Activated gamma-delta T cell (primary cell): ENCODE data around the gene EVL.

Experiments
- DNase-seq: peaks from one replicate; lab custom pipeline; 2025; lab: John Stamatoyannopoulos, UW

EVL gene

GRCh38 chr14:100128688-100129087 lies 63.5 kb downstream of the EVL start:
- no peak for DNase-seq

DNA sequence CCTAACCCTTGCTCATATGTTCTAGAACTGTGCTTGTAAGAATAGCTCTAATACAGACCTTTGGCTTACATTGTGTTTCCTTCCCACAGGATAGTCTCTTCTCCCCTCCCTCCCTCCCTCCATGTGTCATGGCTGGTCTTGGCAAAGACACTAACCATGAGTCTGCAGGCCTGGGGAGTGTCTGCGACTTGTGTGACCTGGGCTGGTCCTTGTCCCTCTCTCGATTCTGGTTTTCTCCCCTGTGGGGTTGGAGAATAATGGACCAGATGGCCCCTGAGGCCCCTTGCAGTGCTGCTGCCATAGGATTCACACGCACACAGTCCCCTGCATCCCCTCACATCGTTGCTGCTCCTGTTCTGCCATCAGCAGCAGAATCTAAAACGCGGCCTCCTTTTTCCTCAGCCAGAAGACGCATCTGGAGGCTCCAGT lies 64.0 kb downstream of the EVL start:
- no peak for DNase-seq

GRCh38 chr14:100130521-100130920 lies 65.3 kb downstream of the EVL start:
- DNase-seq, result no peak

DNA sequence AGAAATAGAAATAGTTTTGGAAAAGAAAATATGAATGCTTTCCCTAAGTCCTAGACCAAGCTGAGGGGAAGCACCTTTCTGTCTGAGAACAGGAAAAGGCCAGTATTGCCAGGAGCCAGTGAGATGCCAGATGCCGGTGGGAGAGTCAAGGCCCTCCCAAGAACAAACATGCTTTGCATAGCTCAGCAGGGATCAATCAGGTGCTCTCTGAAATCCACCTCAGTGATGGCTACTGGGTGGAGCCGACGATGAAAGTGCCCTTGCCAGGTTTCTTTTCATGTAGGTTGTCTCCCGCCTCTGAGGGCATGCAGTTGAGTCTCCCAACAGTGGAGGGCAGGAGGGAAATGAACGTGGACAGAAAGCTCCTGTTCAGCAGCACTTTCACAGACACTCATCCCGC lies 66.0 kb downstream of the EVL start:
- DNase-seq, result no peak

DNA sequence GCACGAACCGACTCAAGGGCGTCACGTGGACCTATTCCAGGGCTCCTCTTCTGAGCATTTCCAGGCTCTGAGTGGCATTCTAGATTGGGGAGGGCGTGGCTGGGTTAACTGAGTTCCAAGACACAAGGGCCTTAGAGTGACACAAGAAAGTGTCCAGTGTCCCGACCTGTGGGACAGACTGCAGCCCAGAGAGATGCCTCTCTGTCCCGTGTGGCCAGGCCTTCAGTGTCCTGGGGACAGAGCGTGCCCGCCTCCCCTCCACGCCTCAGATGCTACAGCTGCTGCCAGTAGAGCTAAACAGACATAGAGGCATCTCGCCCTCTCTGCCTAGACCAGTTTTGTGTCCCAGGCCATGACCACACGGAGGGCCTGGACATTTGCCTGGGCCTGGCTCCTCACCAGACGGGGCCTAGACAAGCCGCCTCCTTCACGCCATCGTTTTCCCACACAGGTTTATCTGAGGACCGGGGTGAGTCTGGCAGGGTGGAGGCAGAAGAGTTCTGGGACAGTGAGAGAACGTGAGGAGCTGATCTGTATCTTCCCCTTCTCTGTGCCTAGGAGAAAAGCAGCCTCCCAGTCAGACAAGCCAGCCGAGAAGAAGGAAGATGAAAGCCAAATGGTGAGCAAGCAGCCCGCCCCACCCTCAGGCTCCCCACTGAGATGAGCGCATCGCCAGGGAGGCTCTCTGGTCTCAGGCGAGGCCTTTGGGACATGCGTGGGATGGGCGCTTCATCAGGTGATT lies 67.1 kb downstream of the EVL start:
- no peak for DNase-seq

GRCh38 chr14:100132903-100133510 lies 67.8 kb downstream of the EVL start:
- DNase-seq, result no peak

GRCh38 chr14:100134586-100134985 lies 69.4 kb downstream of the EVL start:
- no peak for DNase-seq

DNA sequence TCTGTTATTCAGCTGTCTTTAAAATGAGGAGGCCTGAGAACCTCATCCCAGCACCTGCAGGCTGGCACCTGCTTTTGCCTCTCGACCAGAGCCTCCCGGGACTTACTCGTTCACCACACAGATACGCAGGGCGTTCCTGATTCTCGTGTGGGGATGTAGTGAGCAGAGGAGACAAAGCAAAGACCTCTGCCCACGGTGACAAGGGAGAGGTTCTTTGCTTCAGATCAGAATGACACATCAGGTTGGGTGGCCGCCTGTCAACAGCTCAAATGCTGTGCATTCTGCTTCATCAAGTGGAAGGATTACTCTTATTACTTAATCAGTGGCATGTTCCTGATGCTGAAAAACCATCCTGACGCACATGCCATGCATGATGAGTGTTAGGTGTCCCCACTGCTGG lies 69.9 kb downstream of the EVL start:
- no peak for DNase-seq

- DNase-seq, result no peak
Observed at GRCh38 chr14:100135784-100136183, 70.6 kb downstream of the EVL start.

DNA sequence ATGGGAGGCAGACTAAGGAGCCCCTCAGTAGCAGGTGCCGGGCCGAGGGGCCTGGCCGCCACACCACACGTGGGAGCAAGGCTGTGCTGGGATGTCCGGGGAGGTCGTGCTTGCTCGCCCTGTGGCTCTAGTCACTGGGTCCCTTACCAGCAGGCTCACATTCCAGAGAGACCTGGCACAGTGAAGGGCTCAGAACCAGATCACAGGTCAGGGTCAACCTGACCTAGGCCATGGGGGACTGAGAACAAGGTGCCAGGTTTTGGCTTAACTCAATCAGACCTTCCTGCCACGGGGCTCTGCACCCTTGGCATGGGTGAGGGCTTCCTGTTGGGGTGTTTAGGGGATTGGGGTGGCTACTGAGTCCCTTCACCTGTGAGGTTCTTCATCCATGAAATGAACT lies 72.0 kb downstream of the EVL start:
- no peak for DNase-seq

GRCh38 chr14:100138082-100138787 lies 73.0 kb downstream of the EVL start:
- no peak for DNase-seq

- no peak for DNase-seq
Observed at GRCh38 chr14:100138955-100139354, 73.7 kb downstream of the EVL start.

GRCh38 chr14:100140452-100141078 lies 75.3 kb downstream of the EVL start:
- no peak for DNase-seq

DNA sequence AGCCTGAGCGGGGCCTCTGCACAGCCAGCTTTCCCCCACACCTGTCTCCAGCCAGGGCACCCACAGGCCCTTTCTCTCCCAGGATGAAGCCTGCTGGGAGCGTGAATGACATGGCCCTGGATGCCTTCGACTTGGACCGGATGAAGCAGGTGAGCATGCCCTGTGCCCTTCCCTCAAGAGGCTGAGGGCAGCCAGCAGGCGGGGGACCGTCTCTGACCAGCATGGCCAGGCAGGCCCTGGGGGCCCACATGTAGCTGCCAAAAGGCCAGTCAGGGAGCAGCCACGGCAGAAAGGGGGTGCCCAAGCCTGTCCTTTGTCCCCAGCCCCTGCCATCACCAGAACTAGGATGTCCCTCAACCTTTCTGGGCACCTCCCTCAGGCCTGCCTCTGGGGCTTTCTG lies 75.9 kb downstream of the EVL start:
- DNase-seq, result no peak

DNA sequence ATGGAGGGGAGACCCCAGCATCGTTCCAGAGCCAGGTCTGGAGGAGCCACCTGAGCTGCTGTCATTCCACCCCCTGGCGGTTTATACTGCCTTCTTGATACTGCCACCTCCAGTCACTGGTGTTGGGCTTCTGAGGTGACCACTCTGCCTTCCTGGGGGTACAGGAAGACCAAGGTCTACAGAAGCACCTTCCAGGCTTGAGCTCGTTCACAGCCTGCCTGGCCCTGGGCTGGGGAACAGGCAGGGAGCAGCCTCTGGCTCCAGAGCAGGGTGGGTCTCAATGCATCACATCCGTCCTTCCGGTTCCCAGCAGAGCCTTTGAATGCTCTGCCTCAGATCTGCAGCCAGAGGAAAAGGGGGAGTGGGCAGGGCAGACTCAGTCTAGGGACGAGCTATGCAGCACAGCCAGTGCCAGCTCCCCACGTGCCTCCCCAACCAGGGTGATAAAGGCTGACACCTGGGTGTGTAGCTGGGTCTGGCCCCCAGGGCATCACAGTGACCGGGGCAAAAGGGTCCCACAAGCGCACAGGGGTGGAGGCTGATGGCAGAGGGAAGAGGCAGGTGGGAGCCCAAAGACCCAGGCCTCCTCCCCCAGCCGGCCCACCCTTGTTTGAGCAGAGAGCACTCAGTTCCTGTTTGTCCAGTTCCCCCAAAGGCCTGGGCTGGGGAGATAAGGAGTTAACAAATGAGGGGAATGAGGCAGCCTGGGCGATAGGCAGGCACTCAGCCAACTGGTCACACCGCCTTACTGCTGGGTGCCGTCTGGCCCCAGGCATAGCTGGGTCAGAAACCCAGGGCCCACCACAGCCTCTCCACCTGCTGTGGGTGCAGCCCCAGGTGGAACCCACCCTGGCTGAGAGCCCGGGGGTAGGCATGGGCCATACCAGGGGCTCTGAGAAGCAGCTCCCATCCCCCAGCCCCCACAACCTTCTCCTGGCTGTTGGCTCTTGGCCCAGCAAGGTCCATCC lies 77.1 kb downstream of the EVL start:
- DNase-seq, result no peak

- DNase-seq, result no peak
Observed at GRCh38 chr14:100143523-100143922, 78.3 kb downstream of the EVL start.

GRCh38 chr14:100143934-100144333 lies 78.7 kb downstream of the EVL start:
- no peak for DNase-seq

GRCh38 chr14:100144645-100144995 lies 79.4 kb downstream of the EVL start:
- no peak for DNase-seq

DNA sequence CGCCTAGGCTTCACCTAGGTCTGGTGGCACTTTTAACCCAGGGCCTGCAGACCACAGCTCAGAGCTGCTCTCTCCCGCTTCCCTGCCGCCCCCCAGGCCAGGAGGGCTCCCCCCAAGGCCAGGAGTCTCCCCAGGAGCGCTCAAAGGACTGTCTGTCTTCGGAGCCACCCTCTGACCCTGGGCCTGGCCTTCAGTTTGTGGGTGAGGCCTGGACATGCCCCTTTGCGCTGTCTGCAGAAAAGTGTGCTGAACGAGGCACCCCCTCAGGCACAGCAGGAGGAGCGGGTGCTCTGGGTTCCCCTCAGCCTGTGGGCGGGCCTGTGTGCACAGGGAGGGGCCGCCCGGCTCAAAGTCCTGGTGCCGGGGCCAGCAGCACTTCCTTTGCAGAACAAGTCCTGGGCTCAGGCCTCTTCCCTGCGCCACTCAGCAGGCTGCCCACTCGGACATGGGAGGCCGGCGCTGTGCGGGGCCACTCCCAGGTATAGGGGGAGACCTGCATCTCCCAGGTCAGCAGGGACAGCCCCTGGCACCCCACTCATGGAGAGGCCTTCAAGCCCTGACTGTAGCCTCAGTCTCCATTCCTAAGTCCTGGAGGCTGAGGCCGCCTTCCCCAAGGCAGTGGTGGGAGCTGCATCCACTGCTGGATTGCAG lies 79.9 kb downstream of the EVL start:
- DNase-seq, result no peak

- DNase-seq, result no peak
Observed at GRCh38 chr14:100145682-100146464, 80.7 kb downstream of the EVL start.
